CD4-positive, CD25-positive, alpha-beta regulatory T cell (primary cell): ENCODE measurements around the gene SURF2. TPM values are rescaled to one million over a fixed set of nuclear protein-coding genes. Genes with fewer than 3 reads are reported as not detected.
A peak's percentile ranks its signal among the peaks of the same experiment; 100 is the strongest.

Source experiments
- ATAC-seq, 2 donors: fragments of 150-1000 bp; cut with Tn5 transposase; one replicate each; pipeline ENCODE4 v1.10.0; 2021; ENCODE audit warnings: low read depth in 2 of 2, moderate number of reproducible peaks in 2 of 2, moderate library complexity in 1 of 2
- DNase-seq, 3 donors: peaks; one replicate each; pipeline versions ENCODE4 v3.0.0 to v3.0.0-alpha.2; 2012 to 2022; ENCODE audit warnings: mixed read lengths in 1 of 3
- H3K27ac ChIP-seq: one replicate; pipeline ENCODE4 v1.7.0; 2013; ENCODE audit warnings: mild to moderate bottlenecking, low read length; ENCODE audit not compliant: insufficient read depth, poor library complexity, severe bottlenecking
- H3K27me3 ChIP-seq: one replicate; pipeline ENCODE4 v1.7.0; 2013; ENCODE audit warnings: low read length; ENCODE audit not compliant: control insufficient read depth, insufficient read depth
- H3K36me3 ChIP-seq: one replicate; pipeline ENCODE4 v1.7.0; 2013; ENCODE audit warnings: mild to moderate bottlenecking, low read length, moderate library complexity; ENCODE audit not compliant: control insufficient read depth, insufficient read depth
- H3K4me1 ChIP-seq: 2 replicates; pipeline ENCODE4 v1.7.0; 2013; ENCODE audit warnings: mild to moderate bottlenecking, low read length; ENCODE audit not compliant: insufficient read depth, control insufficient read depth, poor library complexity, severe bottlenecking
- H3K4me3 ChIP-seq: one replicate; pipeline ENCODE4 v1.7.0; 2013; ENCODE audit warnings: low read depth, mild to moderate bottlenecking, low read length, moderate library complexity
- H3K9me3 ChIP-seq, 2 experiments: 1 replicate in 1 of 2; 2 replicates in 1 of 2; pipeline ENCODE4 v1.7.0; 2013; ENCODE audit warnings: low read length in 2 of 2, mild to moderate bottlenecking in 1 of 2, moderate library complexity in 1 of 2; ENCODE audit not compliant: control insufficient read depth in 2 of 2
- H3K27ac Mint-ChIP-seq, 3 donors: one replicate each; pipeline ENCODE4 v1.8.0; 2020 to 2022; ENCODE audit warnings: mild to moderate bottlenecking in 3 of 3, mixed read lengths in 3 of 3, moderate library complexity in 2 of 3
- H3K27me3 Mint-ChIP-seq: one replicate; pipeline ENCODE4 v1.8.0; 2022; ENCODE audit warnings: mild to moderate bottlenecking, mixed read lengths
- H3K36me3 Mint-ChIP-seq: one replicate; pipeline ENCODE4 v1.8.0; 2020; ENCODE audit warnings: mixed read lengths
- H3K4me1 Mint-ChIP-seq, 4 donors: one replicate each; pipeline ENCODE4 v1.8.0; 2020 to 2022; ENCODE audit warnings: mixed read lengths in 4 of 4, mild to moderate bottlenecking in 1 of 4
- H3K4me3 Mint-ChIP-seq, 4 donors: one replicate each; pipeline ENCODE4 v1.8.0; 2020 to 2022; ENCODE audit warnings: mild to moderate bottlenecking in 4 of 4, mixed read lengths in 4 of 4, moderate library complexity in 3 of 4
- H3K9me3 Mint-ChIP-seq, 7 donors: one replicate each; pipeline ENCODE4 v1.8.0; 2020 to 2022; ENCODE audit warnings: mixed read lengths in 7 of 7, mild to moderate bottlenecking in 3 of 7, moderate library complexity in 2 of 7
- polyA plus RNA-seq, 4 donors: library from polyadenylated mRNA; unstranded; fragments of 300-500 nt; fragmentation: Illumina TruSeq; gene quantifications; one replicate each; pipeline ENCODE4 v1.2.3, GENCODE V29; 2021
- total RNA-seq: library from RNA; stranded (reverse); gene quantifications from one replicate; pipeline ENCODE4 v1.2.3, GENCODE V29; 2022

SURF2 gene
- total and polyA plus RNA-seq, 5 donors from 2014 or later = 24.3 to 47.1 (median 34.6) TPM

GRCh38 chr9:133400292-133400691, 43.9 kb downstream of the SURF2 start:
- Histone ChIP-seq H3K27me3 (no peaks in the 10 kb centered on the region), H3K4me3 (no peak overlapping the region), H3K4me1 (no peaks in the 10 kb centered on the region), H3K9me3 (no peaks in the 10 kb centered on the region), H3K36me3 (peaks cover 2% of the 10 kb centered on the region), H3K27ac (no peak overlapping the region)
- Mint-ChIP-seq H3K9me3 (no peaks in the 10 kb centered on the region), H3K27me3 (no peaks in the 10 kb centered on the region), H3K27ac (no peak overlapping the region), H3K4me1 (peaks cover 0 to 4% (median 4%) of the 10 kb centered on the region in 4 donors), H3K4me3 (no peak overlapping the region), H3K36me3 (no peaks in the 10 kb centered on the region)
- no peak for DNase-seq
- ATAC-seq = no peak

- Mint-ChIP-seq H3K4me1 (peaks cover 0 to 6% (median 4%) of the 10 kb centered on the region in 4 donors), H3K9me3 (no peaks in the 10 kb centered on the region), H3K4me3 (no peak overlapping the region), H3K27ac (no peak overlapping the region), H3K36me3 (peaks cover 5% of the 10 kb centered on the region), H3K27me3 (no peaks in the 10 kb centered on the region)
- Histone ChIP-seq H3K27ac (no peak overlapping the region), H3K4me3 (no peak overlapping the region), H3K9me3 (no peaks in the 10 kb centered on the region), H3K4me1 (no peaks in the 10 kb centered on the region), H3K27me3 (no peaks in the 10 kb centered on the region), H3K36me3 (peaks cover 14% of the 10 kb centered on the region)
- DNase-seq (no peak), ATAC-seq (no peak)
Measured at GRCh38 chr9:133401588-133401987, 45.2 kb downstream of the SURF2 start.

- H3K4me3 Mint-ChIP-seq = no peak overlapping the region
- no peak overlapping the region for H3K4me3 ChIP-seq
- H3K27ac Mint-ChIP-seq = peak overlapping the region in 1 of 3 donors; percentile 55
Measured at GRCh38 chr9:133402689-133403088, 46.3 kb downstream of the SURF2 start.

GRCh38 chr9:133403766-133404453, 47.6 kb downstream of the SURF2 start:
- H3K4me3 ChIP-seq = no peak overlapping the region
- peaks cover 33% of the 10 kb centered on the region for H3K36me3 ChIP-seq
- no peaks in the 10 kb centered on the region for H3K27me3 ChIP-seq
- H3K36me3 Mint-ChIP-seq = peaks cover 10% of the 10 kb centered on the region
- H3K27ac ChIP-seq = no peak overlapping the region
- H3K4me1 ChIP-seq = no peaks in the 10 kb centered on the region
- no peaks in the 10 kb centered on the region for H3K27me3 Mint-ChIP-seq
- peak overlapping the region in 1 of 4 donors; percentile 61 for H3K4me3 Mint-ChIP-seq
- H3K27ac Mint-ChIP-seq = no peak overlapping the region
- peaks cover 0 to 9% (median 8%) of the 10 kb centered on the region in 4 donors for H3K4me1 Mint-ChIP-seq
- no peaks in the 10 kb centered on the region for H3K9me3 Mint-ChIP-seq
- no peaks in the 10 kb centered on the region for H3K9me3 ChIP-seq
- peak; percentile 59 to 62 for ATAC-seq
- peak; percentile 48 to 62 (median 62) for DNase-seq

More at GRCh38 chr9:133402689-133403088, 46.3 kb downstream of the SURF2 start:
- no peaks in the 10 kb centered on the region for H3K4me1 ChIP-seq
- ATAC-seq = no peak
- peaks cover 23% of the 10 kb centered on the region for H3K36me3 ChIP-seq
- Mint-ChIP-seq H3K27me3 (no peaks in the 10 kb centered on the region), H3K9me3 (no peaks in the 10 kb centered on the region), H3K4me1 (peaks cover 0 to 12% (median 9%) of the 10 kb centered on the region in 4 donors), H3K36me3 (peaks cover 10% of the 10 kb centered on the region)
- H3K9me3 ChIP-seq = no peaks in the 10 kb centered on the region
- H3K27ac ChIP-seq = no peak overlapping the region
- no peaks in the 10 kb centered on the region for H3K27me3 ChIP-seq
- DNase-seq = no peak

GRCh38 chr9:133404454-133405002, 48.2 kb downstream of the SURF2 start:
- Histone ChIP-seq H3K4me1 (no peaks in the 10 kb centered on the region), H3K27ac (no peak overlapping the region), H3K4me3 (no peak overlapping the region), H3K9me3 (no peaks in the 10 kb centered on the region), H3K27me3 (no peaks in the 10 kb centered on the region), H3K36me3 (peaks cover 35% of the 10 kb centered on the region)
- Mint-ChIP-seq H3K36me3 (peaks cover 15% of the 10 kb centered on the region), H3K4me3 (peak overlapping the region in 1 of 4 donors; percentile 61), H3K9me3 (no peaks in the 10 kb centered on the region), H3K27ac (no peak overlapping the region), H3K27me3 (no peaks in the 10 kb centered on the region), H3K4me1 (peaks cover 0 to 9% (median 8%) of the 10 kb centered on the region in 4 donors)
- no peak for ATAC-seq
- DNase-seq = no peak

- ATAC-seq (no peak), DNase-seq (no peak)
- Mint-ChIP-seq H3K4me1 (peaks cover 0 to 14% (median 9%) of the 10 kb centered on the region in 4 donors), H3K27ac (no peak overlapping the region), H3K36me3 (peaks cover 28% of the 10 kb centered on the region), H3K9me3 (no peaks in the 10 kb centered on the region), H3K27me3 (no peaks in the 10 kb centered on the region), H3K4me3 (no peak overlapping the region)
- no peaks in the 10 kb centered on the region for H3K4me1 ChIP-seq
- no peaks in the 10 kb centered on the region for H3K27me3 ChIP-seq
- H3K4me3 ChIP-seq = no peak overlapping the region
- H3K27ac ChIP-seq = no peak overlapping the region
- peaks cover 47% of the 10 kb centered on the region for H3K36me3 ChIP-seq
- no peaks in the 10 kb centered on the region for H3K9me3 ChIP-seq
Measured at GRCh38 chr9:133405508-133406438, 49.4 kb downstream of the SURF2 start.

- H3K36me3 Mint-ChIP-seq = peaks cover 31% of the 10 kb centered on the region
Measured at GRCh38 chr9:133406480-133407307, 50.3 kb downstream of the SURF2 start.

More at GRCh38 chr9:133406480-133407307, 50.3 kb downstream of the SURF2 start:
- Mint-ChIP-seq H3K27ac (peak overlapping the region in 2 of 3 donors; percentile 63 to 87), H3K9me3 (no peaks in the 10 kb centered on the region), H3K27me3 (no peaks in the 10 kb centered on the region), H3K4me3 (no peak overlapping the region), H3K4me1 (peaks cover 0 to 14% (median 9%) of the 10 kb centered on the region in 4 donors)
- Histone ChIP-seq H3K4me3 (no peak overlapping the region), H3K4me1 (no peaks in the 10 kb centered on the region), H3K9me3 (no peaks in the 10 kb centered on the region), H3K36me3 (peaks cover 55% of the 10 kb centered on the region), H3K27me3 (no peaks in the 10 kb centered on the region), H3K27ac (peak overlapping the region; percentile 47)
- ATAC-seq (peak; percentile 75 to 87), DNase-seq (peak; percentile 61 to 76 (median 70))
